Stimulated activated CD8-positive, alpha-beta memory T cell treated with anti-CD3 and anti-CD28 coated beads, Interleukin-12 subunit alpha, Interleukin-12 subunit beta, amount 100 ng/mL, for 1 hour (primary cell): Measurements from ENCODE around the gene RTL5.

Experiments
- DNase-seq: peaks from one replicate; pipeline ENCODE4 v3.0.0-alpha.2; 2020; ENCODE audit warnings: low read depth

The RTL5 gene

GRCh38 chrX:72129661-72130060 is 2.1 kb downstream of the RTL5 start:
- no peak for DNase-seq

GRCh38 chrX:72128881-72129280 is 2.8 kb downstream of the RTL5 start:
- no peak for DNase-seq

- no peak for DNase-seq
Observed at GRCh38 chrX:72128183-72128834, 3.4 kb downstream of the RTL5 start.

- no peak for DNase-seq
Observed at GRCh38 chrX:72127332-72127731, 4.4 kb downstream of the RTL5 start.

- peak; percentile 68 for DNase-seq
Observed at GRCh38 chrX:72126539-72127140, 5.1 kb downstream of the RTL5 start.

GRCh38 chrX:72126048-72126415 is 5.7 kb downstream of the RTL5 start:
- DNase-seq, result no peak

GRCh38 chrX:72125331-72126047 is 6.2 kb downstream of the RTL5 start:
- no peak for DNase-seq

GRCh38 chrX:72124540-72125201 is 7.0 kb downstream of the RTL5 start:
- no peak for DNase-seq

- DNase-seq, result no peak
Observed at GRCh38 chrX:72123471-72124185, 8.1 kb downstream of the RTL5 start.

GRCh38 chrX:72122621-72123337 is 8.9 kb downstream of the RTL5 start:
- DNase-seq, result no peak

GRCh38 chrX:72121383-72121782 is 10.3 kb downstream of the RTL5 start:
- DNase-seq, result no peak

GRCh38 chrX:72120837-72121236 is 10.9 kb downstream of the RTL5 start:
- no peak for DNase-seq

- no peak for DNase-seq
Observed at GRCh38 chrX:72117636-72118210, 14.0 kb downstream of the RTL5 start.

- no peak for DNase-seq
Observed at GRCh38 chrX:72115380-72115779, 16.3 kb downstream of the RTL5 start.

- no peak for DNase-seq
Observed at GRCh38 chrX:72114807-72115206, 16.9 kb downstream of the RTL5 start.

- no peak for DNase-seq
Observed at GRCh38 chrX:72114306-72114705, 17.4 kb downstream of the RTL5 start.

GRCh38 chrX:72113461-72113860 is 18.3 kb downstream of the RTL5 start:
- no peak for DNase-seq

- DNase-seq, result no peak
Observed at GRCh38 chrX:72110876-72111708, 20.6 kb downstream of the RTL5 start.

- no peak for DNase-seq
Observed at GRCh38 chrX:72110051-72110875, 21.5 kb downstream of the RTL5 start.
